ENCODE results near the gene LDAH. TPM values are rescaled to one million over a fixed set of nuclear protein-coding genes. Genes with fewer than 3 reads are reported as not detected.
"Not testable (repeated sequence)": the region's sequence is repeated elsewhere in the genome, so short reads cannot be mapped to it uniquely, and the experiment has no call there.

LDAH gene
- total RNA-seq, 4 donors from 2014 or later: 7.4 to 14.5 (median 13.5) TPM

- H3K27ac ChIP-seq: no peak overlapping the region
- H3K4me1 ChIP-seq: no peaks in the 10 kb centered on the region
- TF ChIP-seq CTCF (IDR thresholded peaks at IDR 0.05) (no peak), POLR2A (IDR thresholded peaks at IDR 0.05) (no peak)
- H3K9me3 ChIP-seq: no peaks in the 10 kb centered on the region
- no peaks in the 10 kb centered on the region for H3K27me3 ChIP-seq
- no peak overlapping the region for H3K4me3 ChIP-seq
- no peak for DNase-seq
- H3K36me3 ChIP-seq: no peaks in the 10 kb centered on the region
These were observed 97.1 kb downstream of the LDAH start for GRCh38 chr2:20725782-20726181.

GRCh38 chr2:20724500-20725053 lies 98.3 kb downstream of the LDAH start:
- Histone ChIP-seq H3K4me3 (no peak overlapping the region), H3K27me3 (no peaks in the 10 kb centered on the region), H3K27ac (no peak overlapping the region), H3K36me3 (no peaks in the 10 kb centered on the region), H3K9me3 (no peaks in the 10 kb centered on the region), H3K4me1 (no peaks in the 10 kb centered on the region)
- TF ChIP-seq POLR2A (IDR thresholded peaks at IDR 0.05) (no peak), CTCF (IDR thresholded peaks at IDR 0.05) (no peak)
- DNase-seq: no peak

GRCh38 chr2:20723543-20723942 lies 99.4 kb downstream of the LDAH start:
- no peaks in the 10 kb centered on the region for H3K36me3 ChIP-seq

GRCh38 chr2:20722592-20723240 lies 100.2 kb downstream of the LDAH start:
- Histone ChIP-seq H3K4me1 (no peaks in the 10 kb centered on the region), H3K9me3 (no peaks in the 10 kb centered on the region), H3K36me3 (no peaks in the 10 kb centered on the region), H3K4me3 (no peak overlapping the region), H3K27me3 (no peaks in the 10 kb centered on the region), H3K27ac (no peak overlapping the region)
- TF ChIP-seq POLR2A (IDR thresholded peaks at IDR 0.05) (no peak), CTCF (IDR thresholded peaks at IDR 0.05) (no peak)
- DNase-seq: no peak

More at GRCh38 chr2:20723543-20723942, 99.4 kb downstream of the LDAH start:
- Histone ChIP-seq H3K27ac (no peak overlapping the region), H3K4me3 (no peak overlapping the region), H3K4me1 (no peaks in the 10 kb centered on the region), H3K27me3 (no peaks in the 10 kb centered on the region), H3K9me3 (no peaks in the 10 kb centered on the region)
- TF ChIP-seq CTCF (IDR thresholded peaks at IDR 0.05) (no peak), POLR2A (IDR thresholded peaks at IDR 0.05) (no peak)
- DNase-seq: no peak

GRCh38 chr2:20717641-20718040 lies 105.3 kb downstream of the LDAH start:
- Histone ChIP-seq H3K27ac (no peak overlapping the region), H3K4me1 (no peaks in the 10 kb centered on the region), H3K36me3 (no peaks in the 10 kb centered on the region), H3K27me3 (no peaks in the 10 kb centered on the region), H3K9me3 (no peaks in the 10 kb centered on the region), H3K4me3 (no peak overlapping the region)
- DNase-seq: no peak
- no peak for TF ChIP-seq CTCF (IDR thresholded peaks at IDR 0.05)
- TF ChIP-seq POLR2A (IDR thresholded peaks at IDR 0.05): no peak

GRCh38 chr2:20716164-20716563 lies 106.7 kb downstream of the LDAH start:
- not testable (repeated sequence) for H3K4me1 ChIP-seq, H3K36me3 ChIP-seq, H3K4me3 ChIP-seq, H3K27me3 ChIP-seq, DNase-seq, H3K27ac ChIP-seq, H3K9me3 ChIP-seq

GRCh38 chr2:20714412-20714811 lies 108.5 kb downstream of the LDAH start:
- DNase-seq, H3K27ac ChIP-seq, H3K4me1 ChIP-seq, H3K9me3 ChIP-seq, H3K36me3 ChIP-seq, H3K4me3 ChIP-seq, H3K27me3 ChIP-seq: not testable (repeated sequence)

- DNase-seq, H3K36me3 ChIP-seq, H3K4me3 ChIP-seq, H3K27me3 ChIP-seq, H3K4me1 ChIP-seq, H3K9me3 ChIP-seq, H3K27ac ChIP-seq: not testable (repeated sequence)
These were observed 109.3 kb downstream of the LDAH start for GRCh38 chr2:20713585-20713984.

GRCh38 chr2:20711641-20712040 lies 111.3 kb downstream of the LDAH start:
- not testable (repeated sequence) for H3K27me3 ChIP-seq, DNase-seq, H3K36me3 ChIP-seq, H3K4me1 ChIP-seq, H3K9me3 ChIP-seq, H3K27ac ChIP-seq, H3K4me3 ChIP-seq
